GM21825 (cell line): ENCODE results near the gene CREB5.
"Not testable (repeated sequence)": the region's sequence is repeated elsewhere in the genome, so short reads cannot be mapped to it uniquely, and the experiment has no call there.

Source experiments
- ATAC-seq: cut with Tn5 transposase; IDR thresholded peaks from one replicate; pipeline ENCODE4 v1.9.1; 2021; ENCODE audit warnings: mild to moderate bottlenecking, moderate library complexity; ENCODE audit not compliant: unreplicated experiment

The CREB5 gene

GRCh38 chr7:28598586-28598985 lies 186.3 kb downstream of the CREB5 start:
- ATAC-seq = no peak

- no peak for ATAC-seq
These were observed 187.1 kb downstream of the CREB5 start for GRCh38 chr7:28599411-28599810.

GRCh38 chr7:28602282-28602681 lies 190.0 kb downstream of the CREB5 start:
- ATAC-seq = no peak

- ATAC-seq = no peak
These were observed 193.2 kb downstream of the CREB5 start for GRCh38 chr7:28605427-28606085.

- ATAC-seq = no peak
These were observed 194.1 kb downstream of the CREB5 start for GRCh38 chr7:28606421-28606820.

- no peak for ATAC-seq
These were observed 195.5 kb downstream of the CREB5 start for GRCh38 chr7:28607855-28608193.

- ATAC-seq = no peak
These were observed 195.9 kb downstream of the CREB5 start for GRCh38 chr7:28608237-28608656.

- ATAC-seq = no peak
These were observed 196.4 kb downstream of the CREB5 start for GRCh38 chr7:28608731-28609130.

GRCh38 chr7:28609608-28610007 lies 197.3 kb downstream of the CREB5 start:
- ATAC-seq = no peak

- not testable (repeated sequence) for ATAC-seq
These were observed 199.1 kb downstream of the CREB5 start for GRCh38 chr7:28611399-28611897.

GRCh38 chr7:28613262-28613661 lies 200.9 kb downstream of the CREB5 start:
- ATAC-seq = no peak

- ATAC-seq = no peak
These were observed 202.8 kb downstream of the CREB5 start for GRCh38 chr7:28615091-28615490.

GRCh38 chr7:28617308-28617880 lies 205.1 kb downstream of the CREB5 start:
- ATAC-seq = no peak

- no peak for ATAC-seq
These were observed 206.1 kb downstream of the CREB5 start for GRCh38 chr7:28618383-28618782.

GRCh38 chr7:28619256-28619655 lies 206.9 kb downstream of the CREB5 start:
- ATAC-seq = no peak

- no peak for ATAC-seq
These were observed 209.1 kb downstream of the CREB5 start for GRCh38 chr7:28621369-28621841.

GRCh38 chr7:28623105-28623730 lies 210.9 kb downstream of the CREB5 start:
- no peak for ATAC-seq

- no peak for ATAC-seq
These were observed 211.5 kb downstream of the CREB5 start for GRCh38 chr7:28623863-28624262.

- no peak for ATAC-seq
These were observed 213.1 kb downstream of the CREB5 start for GRCh38 chr7:28625432-28625831.

- no peak for ATAC-seq
These were observed 213.9 kb downstream of the CREB5 start for GRCh38 chr7:28626221-28626620.

GRCh38 chr7:28626624-28627262 lies 214.4 kb downstream of the CREB5 start:
- no peak for ATAC-seq

- no peak for ATAC-seq
These were observed 214.9 kb downstream of the CREB5 start for GRCh38 chr7:28627263-28627653.
